ENCODE results near the gene SERPINA9. TPM values are rescaled to one million over a fixed set of nuclear protein-coding genes. Genes with fewer than 3 reads are reported as not detected.
"Not testable (repeated sequence)": the region's sequence is repeated elsewhere in the genome, so short reads cannot be mapped to it uniquely, and the experiment has no call there.

Gene SERPINA9
- polyA plus RNA-seq, 10 donors = not detected

GRCh38 chr14:94426526-94426925 is 49.5 kb downstream of the SERPINA9 start:
- no peak for DNase-seq

GRCh38 chr14:94424371-94424770 is 51.6 kb downstream of the SERPINA9 start:
- no peak for DNase-seq

GRCh38 chr14:94423453-94424056 is 52.4 kb downstream of the SERPINA9 start:
- DNase-seq = peak; percentile 17 to 39 (median 27)

GRCh38 chr14:94421316-94421715 is 54.7 kb downstream of the SERPINA9 start:
- no peak for DNase-seq

- DNase-seq = not testable (repeated sequence)
Measured at GRCh38 chr14:94417497-94418205, 58.3 kb downstream of the SERPINA9 start.

Other genes with a start within 250 kb of the SERPINA9 start
- under 1 TPM in 2 of 10 donors, not detected in 8; 0.06 to 0.07 TPM for gene SERPINA10, start 182.9 kb downstream of the SERPINA9 start, polyA plus RNA-seq (ENCODE audit: insufficient read length in 10 of 10)
- not detected for gene SERPINA6, start 152.9 kb downstream of the SERPINA9 start, polyA plus RNA-seq (ENCODE audit: insufficient read length in 10 of 10)
- gene SERPINA2, start 109.5 kb downstream of the SERPINA9 start, polyA plus RNA-seq (ENCODE audit: insufficient read length in 10 of 10) = not detected
- 10 to 100 TPM in 1 of 10 donors, 1 to 10 TPM in 4, under 1 TPM in 5; 0.40 to 13.3 (median 0.92) TPM for gene SERPINA1, start 87.6 kb downstream of the SERPINA9 start, polyA plus RNA-seq (ENCODE audit: insufficient read length in 10 of 10)
- not detected for gene SERPINA11, start 23.4 kb downstream of the SERPINA9 start, polyA plus RNA-seq (ENCODE audit: insufficient read length in 10 of 10)
- gene SERPINA12, start 33.3 kb upstream of the SERPINA9 start, polyA plus RNA-seq (ENCODE audit: insufficient read length in 10 of 10) = not detected
- under 1 TPM in 2 of 10 donors, not detected in 8; 0.07 to 0.31 TPM for gene SERPINA4, start 85.2 kb upstream of the SERPINA9 start, polyA plus RNA-seq (ENCODE audit: insufficient read length in 10 of 10)
- under 1 TPM in 7 of 10 donors, not detected in 3; 0.08 to 0.55 (median 0.15) TPM for gene SERPINA5, start 105.2 kb upstream of the SERPINA9 start, polyA plus RNA-seq (ENCODE audit: insufficient read length in 10 of 10)
- gene SERPINA3, start 136.2 kb upstream of the SERPINA9 start, polyA plus RNA-seq (ENCODE audit: insufficient read length in 10 of 10) = under 1 TPM in 2 of 10 donors, not detected in 8; 0.10 to 0.42 TPM

All from muscle of back (tissue), 11 donors.